Stimulated activated CD4-positive, alpha-beta T cell treated with anti-CD3 and anti-CD28 coated beads, Interleukin-12 subunit alpha, Interleukin-12 subunit beta, amount 100 ng/mL, for 48 hours (primary cell): Measurements from ENCODE around the gene ISL1.

Experiments
- DNase-seq, 3 donors: peaks; one replicate each; pipeline ENCODE4 v3.0.0-alpha.2; 2020; ENCODE audit warnings: low read depth in 2 of 3, low spot score in 1 of 3

Gene ISL1

DNA sequence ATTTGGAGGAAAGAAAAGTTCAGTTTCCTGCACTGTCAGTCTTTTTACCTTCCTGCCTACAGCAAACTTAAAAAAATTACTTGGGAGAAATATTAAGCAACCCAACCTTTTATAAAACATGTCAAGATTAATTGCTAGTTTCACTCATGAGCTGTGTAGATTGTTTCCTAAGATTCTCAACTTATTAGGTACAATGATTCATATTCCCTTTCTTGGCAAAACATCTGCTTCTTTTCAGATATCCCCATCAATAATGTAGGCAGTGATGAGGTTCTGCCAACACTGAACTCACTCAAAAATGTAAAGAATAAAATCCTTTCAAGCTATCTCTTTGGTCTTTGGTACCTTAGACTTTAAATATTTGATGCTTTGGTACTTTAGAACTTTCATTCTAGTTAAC, 56.0 kb downstream of the ISL1 start:
- DNase-seq, result no peak
